ENCODE measurements around the gene AOAH. TPM values are rescaled to one million over a fixed set of nuclear protein-coding genes. Genes with fewer than 3 reads are reported as not detected.

Gene AOAH
- total and polyA plus RNA-seq, 2 of the 4 experiments (the other 2 are of a cell fraction): not detected

GRCh38 chr7:36512616-36513015, 211.7 kb downstream of the AOAH start:
- Histone ChIP-seq H3K79me1 (ENCODE audit: low read depth in 1 of 2, low read length in 2 of 2) (no peaks in the 10 kb centered on the region), H3K27ac (ENCODE audit: insufficient read depth, low read length) (no peak overlapping the region), H4K5ac (ENCODE audit: low read depth, low read length) (no peak overlapping the region), H2BK20ac (ENCODE audit: low read depth, low read length) (no peak overlapping the region), H3K4me3 (ENCODE audit: insufficient read depth, low read depth, low read length) (no peak overlapping the region), H3K14ac (replicated peaks; ENCODE audit: low read depth, low read length) (no peak overlapping the region), H4K91ac (ENCODE audit: insufficient read depth, low read depth, low read length) (no peak overlapping the region), H3K4ac (ENCODE audit: low read depth, low read length) (no peak overlapping the region), H3K4me2 (ENCODE audit: low read depth, low read length) (no peak overlapping the region), H3K36me3 (ENCODE audit: control insufficient read depth, insufficient read depth, low read length) (no peaks in the 10 kb centered on the region), H3K27me3 (ENCODE audit: control insufficient read depth, insufficient read depth, low read length) (peaks cover 9% of the 10 kb centered on the region), H3K18ac (ENCODE audit: low read depth, low read length) (no peak overlapping the region), H4K8ac (ENCODE audit: low read depth in 2 of 2, low read length in 2 of 2) (no peak overlapping the region), H3K4me1 (ENCODE audit: control insufficient read depth, insufficient read depth, low read length) (no peaks in the 10 kb centered on the region), H2BK5ac (ENCODE audit: low read depth, low read length, poor library complexity, severe bottlenecking) (no peak overlapping the region), H2BK15ac (ENCODE audit: low read depth, low read length) (no peak overlapping the region), H3K56ac (ENCODE audit: extremely low read depth, insufficient read depth, low read length) (no peak overlapping the region), H2AK5ac (ENCODE audit: low read depth, low read length) (no peak overlapping the region), H2AK9ac (replicated peaks; ENCODE audit: low read depth, low read length, poor library complexity) (no peak overlapping the region), H3K9ac (ENCODE audit: low read depth, low read length) (no peak overlapping the region), H2AFZ (replicated peaks; ENCODE audit: low read length, poor library complexity) (no peak overlapping the region), H4K20me1 (ENCODE audit: insufficient read depth, low read length) (no peaks in the 10 kb centered on the region), H3K9me3 (ENCODE audit: control insufficient read depth, insufficient read depth, low read length) (no peaks in the 10 kb centered on the region), H2BK120ac (ENCODE audit: low read depth, low read length) (no peak overlapping the region), H3K9me1 (ENCODE audit: insufficient read depth, low read length) (0 out of 2 replicates have a peak, but pooled peaks cover 3% of the 10 kb centered on the region), H3K23ac (ENCODE audit: low read depth, low read length) (no peak overlapping the region)
- intact Hi-C loops (cut with micrococcal nuclease): loop anchor here (1.0 kb wide), 1 partner anchor 46 kb away; no protein-coding TSS in a partner anchor
- BruUV-seq (replicated peaks): no TSS peak
- in situ Hi-C loops (cut with MboI; ENCODE audit: low sequenced_read_pairs): no loop called here
- CTCF ChIA-PET: no interaction called here
- dilution Hi-C loops (cut with HindIII; ENCODE audit: low sequenced_read_pairs, unreplicated experiment): no loop called here
- no peak for DNase-seq
- no peak for ATAC-seq (ENCODE audit: low read depth)
- POLR2A ChIA-PET (ENCODE audit: unreplicated experiment): no interaction called here
- TF ChIP-seq NFE2L2 (IDR thresholded peaks at IDR 0.05; ENCODE audit: low read depth, low read length): no peak
- no peak for TF ChIP-seq CHD1 (IDR thresholded peaks at IDR 0.05; ENCODE audit: low read depth, low read length)
- TF ChIP-seq RFX5 (IDR thresholded peaks at IDR 0.05; ENCODE audit: low read depth, low read length): no peak
- no peak for TF ChIP-seq SMC3 (IDR thresholded peaks at IDR 0.05; ENCODE audit: low read depth, low read length)
- TF ChIP-seq CEBPB (IDR thresholded peaks at IDR 0.05; ENCODE audit: low read depth, low read length): no peak
- no peak for TF ChIP-seq MAZ (IDR thresholded peaks at IDR 0.05; ENCODE audit: borderline replicate concordance, low read depth, low read length)
- no peak for TF ChIP-seq MXI1 (IDR thresholded peaks at IDR 0.05; ENCODE audit: borderline replicate concordance, low read depth, low read length)
- no peak for TF ChIP-seq USF2 (IDR thresholded peaks at IDR 0.05; ENCODE audit: low read depth, low read length)
- no peak for TF ChIP-seq RAD21 (IDR thresholded peaks at IDR 0.05; ENCODE audit: low read length)
- TF ChIP-seq POLR2A (IDR thresholded peaks at IDR 0.05; ENCODE audit: low read depth, low read length): no peak
- no peak for TF ChIP-seq FOS (IDR thresholded peaks at IDR 0.05; ENCODE audit: low read depth, low read length)
- no peak for TF ChIP-seq CTCF (conservative IDR thresholded peaks at IDR 0.05; ENCODE audit: low read depth, low read length)
- TF ChIP-seq MAFK (IDR thresholded peaks at IDR 0.05; ENCODE audit: low read depth, low read length): no peak
- no peak for TF ChIP-seq BHLHE40 (IDR thresholded peaks at IDR 0.05; ENCODE audit: low read depth, low read length)
- no peak for TF ChIP-seq RCOR1 (IDR thresholded peaks at IDR 0.05; ENCODE audit: insufficient replicate concordance, low read length)
- TF ChIP-seq ELK1 (IDR thresholded peaks at IDR 0.05; ENCODE audit: borderline replicate concordance, low read depth, low read length): no peak
- WGBS, 2 experiments (ENCODE audit: extremely low coverage in 2 of 2, insufficient read length in 1 of 2): no CpG with 5 or more reads among the region's 4 CpGs

All from IMR-90 (cell line).